GM12874 (cell line): ENCODE results near the gene SKI.

ENCODE experiments used
- TF ChIP-seq, protein P1 (sequence below): IDR thresholded peaks from 2 replicates; pipeline ENCODE4 v1.5.1; 2011; ENCODE audit warnings: low read depth, mild to moderate bottlenecking, control low read depth, low read length, moderate library complexity; ENCODE audit not compliant: insufficient read depth

SKI gene

DNA sequence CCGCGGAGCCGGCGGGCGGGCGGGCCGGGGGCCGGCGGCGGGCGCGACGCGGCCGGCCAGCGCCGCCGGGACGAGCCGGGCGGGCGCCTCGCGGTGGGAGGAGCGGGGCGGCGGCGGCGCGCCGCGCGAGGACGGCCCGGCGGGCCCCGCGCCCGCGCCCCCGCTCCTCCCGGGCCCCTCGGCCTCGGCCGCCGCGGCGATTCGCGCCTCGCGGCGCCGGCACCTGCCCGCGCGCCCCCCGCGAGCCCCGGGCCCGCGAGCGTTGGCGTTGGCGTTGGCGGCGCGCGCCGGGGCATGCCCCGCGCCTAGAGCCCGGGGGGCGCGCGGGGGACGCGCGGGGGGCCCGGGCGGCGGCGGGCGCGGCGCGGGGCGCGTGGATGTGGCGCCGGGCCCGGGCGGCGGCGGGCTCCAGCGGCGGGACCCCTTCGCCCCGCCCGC lies at the start of gene SKI:
Gene SKI, plus strand, starts transcription at position 163 of the 438 bp plus-strand sequence. CDS start 448 bp downstream, outside the sequence.
- TF ChIP-seq, protein P1, sequence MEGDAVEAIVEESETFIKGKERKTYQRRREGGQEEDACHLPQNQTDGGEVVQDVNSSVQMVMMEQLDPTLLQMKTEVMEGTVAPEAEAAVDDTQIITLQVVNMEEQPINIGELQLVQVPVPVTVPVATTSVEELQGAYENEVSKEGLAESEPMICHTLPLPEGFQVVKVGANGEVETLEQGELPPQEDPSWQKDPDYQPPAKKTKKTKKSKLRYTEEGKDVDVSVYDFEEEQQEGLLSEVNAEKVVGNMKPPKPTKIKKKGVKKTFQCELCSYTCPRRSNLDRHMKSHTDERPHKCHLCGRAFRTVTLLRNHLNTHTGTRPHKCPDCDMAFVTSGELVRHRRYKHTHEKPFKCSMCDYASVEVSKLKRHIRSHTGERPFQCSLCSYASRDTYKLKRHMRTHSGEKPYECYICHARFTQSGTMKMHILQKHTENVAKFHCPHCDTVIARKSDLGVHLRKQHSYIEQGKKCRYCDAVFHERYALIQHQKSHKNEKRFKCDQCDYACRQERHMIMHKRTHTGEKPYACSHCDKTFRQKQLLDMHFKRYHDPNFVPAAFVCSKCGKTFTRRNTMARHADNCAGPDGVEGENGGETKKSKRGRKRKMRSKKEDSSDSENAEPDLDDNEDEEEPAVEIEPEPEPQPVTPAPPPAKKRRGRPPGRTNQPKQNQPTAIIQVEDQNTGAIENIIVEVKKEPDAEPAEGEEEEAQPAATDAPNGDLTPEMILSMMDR = no peak

DNA sequence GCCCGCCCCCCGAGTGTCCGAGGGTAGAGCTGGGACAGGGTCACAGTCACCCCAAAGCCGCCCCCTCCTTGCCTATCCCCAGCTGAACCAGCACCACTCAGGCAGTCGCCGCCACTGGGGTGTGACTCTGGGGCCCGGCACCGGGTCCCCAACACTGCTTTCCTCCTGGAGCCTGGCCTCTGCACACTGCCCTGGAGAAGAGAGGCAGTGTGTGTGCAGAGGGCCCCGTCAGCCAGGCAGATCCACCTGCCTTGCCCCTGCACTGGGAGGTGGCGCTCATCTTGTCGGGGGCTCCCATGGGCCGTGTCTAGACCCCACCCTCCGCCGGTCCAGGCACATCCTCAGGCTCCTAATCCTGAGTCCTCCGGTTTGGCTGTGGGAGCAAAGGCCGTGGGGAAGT lies 49.2 kb upstream of the SKI start:
- TF ChIP-seq, protein P1 = no peak

DNA sequence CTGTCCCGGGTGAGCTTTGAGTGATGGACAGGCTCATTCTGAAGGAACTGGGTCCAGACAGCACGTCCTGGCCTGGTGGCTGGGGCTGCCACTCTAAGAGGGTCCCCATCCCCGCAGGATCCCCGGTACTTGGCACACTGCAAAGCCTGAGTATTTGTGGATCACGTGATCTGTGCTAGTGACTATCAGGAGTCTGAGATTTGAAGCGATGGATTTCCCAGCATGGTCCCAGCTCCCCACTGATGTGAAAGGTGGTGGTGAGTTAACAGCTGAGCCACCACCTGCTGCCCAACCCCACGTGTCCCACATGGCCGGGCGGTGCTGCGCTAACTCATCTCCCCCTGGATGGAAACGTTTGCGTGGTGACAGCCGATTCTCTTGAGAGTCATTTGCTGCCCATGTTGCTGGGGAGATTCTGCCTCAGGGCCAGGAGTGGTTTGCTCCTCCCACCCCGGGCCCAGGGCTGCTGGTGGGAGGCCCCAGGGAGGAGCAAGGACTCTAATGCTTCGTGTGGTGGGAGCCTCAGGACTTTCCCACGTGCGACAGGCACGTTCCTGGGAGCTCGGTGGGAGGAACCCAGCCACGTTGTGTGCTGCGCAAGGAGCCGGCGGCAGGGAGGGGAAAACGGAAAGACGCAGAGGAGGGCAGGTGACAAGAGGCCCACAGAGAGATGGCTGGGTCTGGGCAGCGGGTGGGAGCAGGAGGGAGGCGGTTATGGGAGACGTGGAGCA lies 48.7 kb upstream of the SKI start:
- TF ChIP-seq, protein P1 = no peak

DNA sequence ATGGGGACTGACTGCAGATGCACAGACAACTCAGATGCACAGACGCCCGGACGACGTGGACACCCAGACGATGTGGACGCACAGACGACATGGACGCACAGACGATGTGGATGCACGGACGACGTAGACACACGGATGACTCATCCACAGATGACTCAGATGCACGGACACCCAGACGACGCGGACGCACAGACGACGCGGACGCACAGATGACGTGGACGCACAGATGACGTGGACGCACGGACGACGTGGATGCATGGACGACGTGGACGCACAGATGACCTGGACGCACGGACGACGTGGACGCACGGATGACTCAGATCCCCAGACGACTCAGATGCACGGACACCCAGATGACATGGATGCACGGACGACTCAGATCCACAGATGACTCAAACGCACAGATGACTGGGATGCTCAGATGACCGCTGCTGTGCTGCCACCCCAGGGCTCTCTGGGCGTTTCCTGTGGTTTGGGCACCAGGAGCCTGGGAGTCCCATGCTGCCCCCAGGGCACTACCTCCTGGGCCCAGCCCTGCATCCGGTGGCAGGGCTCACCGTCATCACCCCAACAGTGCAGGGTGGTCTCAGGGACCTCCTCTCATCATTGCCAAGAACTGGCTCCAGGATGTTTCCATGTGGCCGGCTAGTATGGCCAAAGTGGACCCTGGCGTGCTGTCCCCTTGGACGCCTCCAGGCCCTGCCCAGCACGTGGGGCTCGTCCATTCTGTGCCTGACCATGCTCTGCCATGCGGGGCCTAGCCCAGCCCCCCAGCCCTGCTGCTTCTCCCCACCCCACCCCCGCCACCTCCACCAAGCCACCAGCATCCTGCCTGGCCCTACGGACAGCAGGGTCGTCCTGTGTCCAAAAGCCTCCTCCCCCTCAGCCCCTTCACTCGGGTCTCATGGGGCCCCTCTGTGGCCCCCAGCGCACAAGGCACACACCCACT lies 47.5 kb upstream of the SKI start:
- TF ChIP-seq, protein P1 = no peak

DNA sequence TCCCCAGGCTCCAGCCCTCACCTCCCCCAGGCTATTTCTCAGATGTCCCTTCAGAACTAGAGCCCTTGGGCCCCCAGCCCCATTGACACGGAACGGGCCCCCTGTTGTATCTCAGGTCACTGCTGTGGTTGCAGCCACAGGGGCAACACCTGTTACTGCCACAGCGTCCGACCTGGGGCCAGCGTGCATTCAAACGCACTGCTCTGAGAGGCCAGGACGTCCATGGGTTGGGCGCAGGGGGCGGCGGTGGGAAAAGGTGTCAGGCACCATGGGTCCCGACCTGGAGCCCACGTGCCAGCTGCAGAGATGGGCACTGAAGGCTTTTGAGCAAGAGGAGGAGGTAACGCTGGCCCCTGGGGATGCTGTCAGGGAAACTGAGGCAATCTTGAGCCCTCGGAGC lies 46.8 kb upstream of the SKI start:
- TF ChIP-seq, protein P1 = no peak

DNA sequence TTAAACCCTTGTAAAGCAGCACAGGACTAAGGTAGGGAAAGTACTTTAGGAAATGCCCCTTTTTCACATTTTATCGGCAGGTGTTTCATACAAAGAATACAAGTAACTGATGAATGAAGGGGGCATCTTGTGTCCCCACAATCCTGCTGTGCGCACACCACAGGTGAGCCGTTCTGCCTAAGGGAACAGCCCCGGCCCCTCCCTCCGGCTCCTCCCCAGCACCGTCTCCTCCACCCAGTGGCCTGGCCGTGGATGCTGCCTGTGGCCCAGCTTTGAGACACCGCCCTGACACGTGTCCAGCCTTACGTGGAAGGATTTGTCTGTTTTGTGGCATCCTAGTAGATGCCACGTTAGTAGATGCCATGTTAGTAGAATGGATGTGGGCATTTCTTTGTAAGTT lies 46.4 kb upstream of the SKI start:
- TF ChIP-seq, protein P1 = no peak

DNA sequence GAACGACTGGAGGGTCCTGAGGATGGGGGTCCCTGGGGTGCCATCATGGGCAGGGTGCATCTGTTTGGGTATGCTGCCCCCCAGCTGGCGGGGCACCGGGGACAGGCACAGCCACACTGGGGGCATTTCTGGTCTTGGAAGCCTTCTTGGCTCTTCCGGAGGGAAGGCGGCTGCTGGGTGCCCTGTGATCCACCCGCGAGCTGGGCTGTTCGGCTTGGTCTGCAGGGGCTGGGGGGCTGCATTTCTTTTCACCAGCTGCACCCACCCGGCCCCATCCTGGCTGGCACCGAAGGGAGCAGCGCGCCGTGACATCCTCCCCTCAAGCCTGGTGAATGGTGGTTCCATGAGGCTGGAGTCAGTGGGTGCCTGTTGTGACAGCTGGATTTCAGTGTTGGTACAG lies 45.7 kb upstream of the SKI start:
- TF ChIP-seq, protein P1 = no peak
